ENCODE data around the gene ATP5F1D. TPM values are rescaled to one million over a fixed set of nuclear protein-coding genes. Genes with fewer than 3 reads are reported as not detected.
"Not testable (repeated sequence)": the region's sequence is repeated elsewhere in the genome, so short reads cannot be mapped to it uniquely, and the experiment has no call there.

ATP5F1D gene
- total RNA-seq, result 15.7 and 16.3 TPM in 2 replicates

DNA sequence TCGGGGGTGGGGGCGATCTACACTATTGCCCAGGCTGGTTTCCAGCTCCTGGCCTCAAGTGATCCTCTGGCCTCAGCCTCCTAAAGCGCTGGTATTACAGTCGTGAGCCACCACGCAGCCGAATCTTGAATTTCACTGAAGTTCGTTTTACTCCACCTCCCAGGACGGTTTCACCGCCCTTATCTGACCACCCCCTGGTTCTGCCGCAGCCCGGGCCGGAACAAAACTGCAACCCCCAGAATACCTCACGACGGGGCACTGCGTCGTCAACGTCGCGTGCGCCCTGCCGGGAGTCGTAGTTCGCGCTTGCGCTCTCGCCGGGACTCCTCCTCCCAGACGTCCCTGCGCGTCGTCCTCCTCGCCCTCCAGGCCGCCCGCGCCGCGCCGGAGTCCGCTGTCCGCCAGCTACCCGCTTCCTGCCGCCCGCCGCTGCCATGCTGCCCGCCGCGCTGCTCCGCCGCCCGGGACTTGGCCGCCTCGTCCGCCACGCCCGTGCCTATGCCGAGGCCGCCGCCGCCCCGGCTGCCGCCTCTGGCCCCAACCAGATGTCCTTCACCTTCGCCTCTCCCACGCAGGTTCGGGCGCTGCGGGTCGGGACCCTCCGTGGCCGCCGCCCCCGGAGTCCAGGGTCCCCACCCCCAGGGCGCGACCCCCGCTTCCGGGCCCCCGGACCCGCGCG lies at the start of gene ATP5F1D:
ATP5F1D (plus strand) TSS at position 335 of the 679 bp plus-strand sequence; CDS start at position 435, 100 bp downstream.
- peak; percentile 96 for DNase-seq (ENCODE audit: low read depth in 2 of 2)

DNA sequence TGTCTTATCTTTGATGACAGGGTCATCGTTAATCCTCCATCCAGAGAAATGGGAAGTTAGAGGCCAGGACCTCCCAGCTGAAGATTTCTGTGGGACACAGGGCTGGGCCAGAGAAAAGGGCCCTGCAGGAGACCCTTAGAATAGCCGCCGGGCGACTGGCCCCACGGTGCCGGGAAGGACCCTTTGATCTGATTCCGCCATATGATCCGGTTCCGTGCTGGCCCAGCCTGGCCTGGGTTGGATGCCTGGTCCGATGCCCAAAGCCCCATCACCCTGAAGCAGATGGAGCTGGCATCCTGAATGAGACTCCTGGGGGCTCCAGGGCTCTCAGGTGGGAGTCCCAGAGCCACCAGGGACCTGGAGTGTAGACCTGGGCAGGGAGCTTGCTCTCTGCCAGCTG lies 42.0 kb upstream of the ATP5F1D start:
- no peak for DNase-seq (ENCODE audit: low read depth in 2 of 2)

DNA sequence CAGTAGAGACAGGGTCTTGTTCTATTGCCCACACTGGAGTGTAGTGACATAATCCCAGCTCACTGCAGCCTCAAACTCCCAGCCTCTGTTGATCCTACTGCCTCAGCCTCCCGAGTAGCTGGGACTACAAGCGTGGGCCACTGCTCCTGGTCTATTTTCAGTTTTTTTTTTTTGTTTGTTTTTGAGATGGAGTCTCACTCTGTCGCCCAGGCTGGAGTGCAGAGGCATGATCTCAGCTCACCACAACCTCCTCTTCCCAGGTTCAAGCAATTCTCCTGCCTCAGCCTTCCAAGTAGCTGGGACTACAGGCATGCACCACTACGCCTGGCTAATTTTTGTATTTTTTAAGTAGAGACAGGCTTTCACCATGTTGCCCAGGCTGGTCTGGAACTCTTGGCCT lies 40.9 kb upstream of the ATP5F1D start:
- not testable (repeated sequence) for DNase-seq (ENCODE audit: low read depth in 2 of 2)

DNA sequence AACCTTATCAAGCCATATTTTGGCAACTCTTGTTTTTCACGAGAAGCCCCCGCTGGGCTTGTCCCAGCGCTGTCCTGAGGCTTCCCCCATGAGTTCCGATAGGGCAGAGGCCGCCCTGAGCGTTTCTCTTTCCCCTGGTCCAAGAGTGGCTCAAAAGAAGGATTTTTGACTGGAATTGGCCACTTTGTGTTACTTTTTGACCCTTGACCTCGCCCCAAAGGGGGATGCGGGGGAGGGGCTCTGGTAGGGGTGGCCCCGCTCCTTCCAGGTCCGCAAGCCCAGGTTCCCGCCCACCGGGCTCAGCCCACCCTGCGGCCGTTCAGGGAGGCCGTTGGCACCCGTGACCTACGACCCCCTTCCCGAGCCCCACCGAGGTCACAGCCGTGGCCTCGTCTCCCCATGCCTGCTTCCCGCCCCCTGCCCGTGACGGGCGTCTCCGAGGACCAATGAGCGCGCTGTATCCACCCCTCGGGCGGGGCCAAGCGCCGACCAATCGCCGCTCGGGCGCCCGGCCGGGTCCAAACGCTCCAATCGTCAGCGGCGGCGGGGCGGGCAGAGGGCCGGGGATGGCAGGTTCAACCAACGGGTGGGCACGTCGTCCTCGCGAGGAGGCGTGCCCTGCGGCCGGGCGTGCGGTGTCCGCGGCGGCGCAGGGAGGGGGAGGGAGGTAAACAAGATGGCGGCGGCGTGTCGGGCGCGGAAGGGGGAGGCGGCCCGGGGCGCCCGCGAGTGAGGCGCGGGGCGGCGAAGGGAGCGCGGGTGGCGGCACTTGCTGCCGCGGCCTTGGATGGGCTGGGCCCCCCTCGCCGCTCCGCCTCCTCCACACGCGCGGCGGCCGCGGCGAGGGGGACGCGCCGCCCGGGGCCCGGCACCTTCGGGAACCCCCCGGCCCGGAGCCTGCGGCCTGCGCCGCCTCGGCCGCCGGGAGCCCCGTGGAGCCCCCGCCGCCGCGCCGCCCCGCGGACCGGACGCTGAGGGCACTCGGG lies 36.1 kb upstream of the ATP5F1D start, which contains the start of gene STK11:
STK11 (plus strand) TSS at position 665 of the 986 bp plus-strand sequence. CDS start 1,136 bp downstream, outside the sequence.
- DNase-seq (ENCODE audit: low read depth in 2 of 2), result peak; percentile 98 to 99

GRCh38 chr19:1206150-1206863 lies 35.2 kb upstream of the ATP5F1D start:
- DNase-seq (ENCODE audit: low read depth in 2 of 2), result peak in 1 of 2 donors; percentile 12

DNA sequence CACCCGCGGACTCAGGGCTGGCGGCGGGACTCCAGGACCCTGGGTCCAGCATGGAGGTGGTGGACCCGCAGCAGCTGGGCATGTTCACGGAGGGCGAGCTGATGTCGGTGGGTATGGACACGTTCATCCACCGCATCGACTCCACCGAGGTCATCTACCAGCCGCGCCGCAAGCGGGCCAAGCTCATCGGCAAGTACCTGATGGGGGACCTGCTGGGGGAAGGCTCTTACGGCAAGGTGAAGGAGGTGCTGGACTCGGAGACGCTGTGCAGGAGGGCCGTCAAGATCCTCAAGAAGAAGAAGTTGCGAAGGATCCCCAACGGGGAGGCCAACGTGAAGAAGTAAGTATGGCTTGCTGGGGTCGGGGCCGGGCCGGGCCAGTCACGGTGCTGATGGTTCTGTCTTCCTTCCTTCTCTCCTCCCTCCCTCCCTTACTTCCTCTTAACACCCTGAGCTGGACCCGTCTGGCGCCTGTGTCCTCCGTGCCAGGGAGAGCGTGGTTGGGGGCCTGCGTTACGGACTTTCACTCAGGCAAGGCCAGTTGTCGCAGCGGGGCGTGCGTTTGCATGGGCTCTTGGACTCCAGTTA lies 34.6 kb upstream of the ATP5F1D start:
- peak; percentile 46 to 52 for DNase-seq (ENCODE audit: low read depth in 2 of 2)

- DNase-seq (ENCODE audit: low read depth in 2 of 2), result peak in 1 of 2 donors; percentile 23
These were observed 32.7 kb upstream of the ATP5F1D start for GRCh38 chr19:1208830-1209229.

DNA sequence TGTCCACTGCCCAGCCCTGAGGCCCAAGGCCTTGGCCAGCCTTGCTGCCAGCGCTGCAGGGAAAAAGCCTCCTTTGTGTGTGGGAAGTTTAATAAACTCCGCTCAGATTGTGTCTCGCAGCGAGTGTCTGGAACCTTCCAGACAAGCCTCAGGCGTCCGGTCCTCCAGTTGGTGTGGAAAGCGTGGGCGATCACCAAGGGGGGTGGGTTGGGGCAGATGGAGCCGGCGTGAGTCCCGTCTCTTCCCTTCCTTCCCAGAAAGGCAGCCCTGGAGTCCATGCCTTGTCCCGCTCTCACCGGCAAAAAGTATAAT lies 31.4 kb upstream of the ATP5F1D start:
- DNase-seq (ENCODE audit: low read depth in 2 of 2), result no peak

DNA sequence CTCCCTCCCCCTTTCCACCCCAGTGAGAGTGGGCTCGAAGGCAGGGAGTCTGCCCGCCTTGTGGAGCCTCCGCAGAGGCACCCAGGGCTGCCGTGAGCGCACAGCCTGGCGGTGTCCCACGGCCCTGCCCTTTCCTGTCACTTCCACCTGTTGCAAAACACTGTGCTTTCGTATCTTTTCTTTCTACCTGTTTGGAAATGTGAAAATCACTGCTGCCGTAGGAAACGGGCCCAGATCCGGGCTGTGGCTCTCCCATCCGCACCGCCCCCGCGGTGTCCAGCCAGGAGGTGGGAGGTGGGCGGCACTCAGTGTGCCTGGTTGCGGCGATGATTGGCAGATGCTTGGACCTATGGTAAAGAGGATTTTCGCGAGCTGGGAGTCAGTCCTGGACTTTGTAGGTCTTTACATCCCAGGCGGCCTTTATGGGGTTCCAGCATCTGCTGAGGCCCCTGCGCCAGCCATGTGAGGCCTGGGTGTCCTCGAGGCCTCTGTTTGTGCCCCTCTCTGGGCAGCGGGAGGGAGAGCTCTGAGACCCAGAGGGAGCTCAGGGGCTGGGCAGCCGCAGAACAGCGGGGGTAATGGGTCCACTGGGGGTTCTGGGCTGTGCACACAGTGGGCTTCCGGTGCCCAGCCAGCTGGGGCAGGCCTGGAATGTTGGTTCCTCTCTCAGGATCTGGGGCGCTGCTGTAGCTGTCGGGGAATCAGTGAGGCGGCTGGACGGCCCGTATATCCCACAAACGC lies 29.9 kb upstream of the ATP5F1D start:
- peak in 1 of 2 donors; percentile 97 for DNase-seq (ENCODE audit: low read depth in 2 of 2)

DNA sequence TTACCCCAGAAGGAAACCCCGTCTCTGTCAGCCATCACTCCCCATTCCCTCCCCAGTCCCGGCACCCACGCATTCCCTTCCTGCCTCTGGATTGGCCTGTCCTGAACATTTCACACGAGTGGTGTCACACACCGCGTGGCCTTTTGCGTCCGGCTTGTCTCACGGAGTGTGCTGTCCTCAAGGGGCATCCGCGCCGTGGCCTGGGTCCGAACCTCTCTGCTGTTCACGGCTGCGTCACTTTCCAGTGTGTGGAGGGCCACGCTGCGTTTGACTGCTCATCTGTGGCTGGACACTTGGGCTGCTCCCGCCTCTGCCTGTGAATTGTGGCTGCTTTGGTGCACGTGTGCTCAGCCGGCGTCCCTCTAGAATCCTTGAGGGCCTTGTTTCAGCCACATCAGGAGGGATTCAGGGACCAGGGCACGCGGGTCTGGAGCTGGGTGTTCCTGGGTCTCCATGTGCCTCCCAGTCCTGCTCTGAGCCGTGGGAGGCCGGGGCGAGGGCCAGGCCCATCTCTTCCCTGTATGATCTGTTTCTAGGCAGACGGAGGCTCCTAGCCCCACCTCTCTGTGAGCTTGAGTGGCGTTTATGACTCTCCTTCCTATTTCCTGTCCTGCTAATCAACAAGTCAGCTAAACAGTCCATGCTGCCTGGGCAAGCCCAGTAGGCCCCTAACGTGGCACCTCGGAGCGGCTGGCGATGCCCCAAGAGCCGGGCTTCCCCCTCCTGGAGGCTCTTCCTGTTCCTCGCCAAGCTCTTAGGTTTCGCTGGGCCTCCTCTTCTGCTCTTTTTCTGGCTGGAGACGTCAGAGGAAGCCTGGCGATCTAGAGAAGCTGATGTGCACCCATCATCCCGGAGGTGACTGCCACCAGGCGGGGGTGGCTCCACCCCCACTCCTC lies 27.9 kb upstream of the ATP5F1D start:
- DNase-seq (ENCODE audit: low read depth in 2 of 2), result peak; percentile 90 to 94

- no peak for DNase-seq (ENCODE audit: low read depth in 2 of 2)
These were observed 27.2 kb upstream of the ATP5F1D start for GRCh38 chr19:1214299-1214861.

DNA sequence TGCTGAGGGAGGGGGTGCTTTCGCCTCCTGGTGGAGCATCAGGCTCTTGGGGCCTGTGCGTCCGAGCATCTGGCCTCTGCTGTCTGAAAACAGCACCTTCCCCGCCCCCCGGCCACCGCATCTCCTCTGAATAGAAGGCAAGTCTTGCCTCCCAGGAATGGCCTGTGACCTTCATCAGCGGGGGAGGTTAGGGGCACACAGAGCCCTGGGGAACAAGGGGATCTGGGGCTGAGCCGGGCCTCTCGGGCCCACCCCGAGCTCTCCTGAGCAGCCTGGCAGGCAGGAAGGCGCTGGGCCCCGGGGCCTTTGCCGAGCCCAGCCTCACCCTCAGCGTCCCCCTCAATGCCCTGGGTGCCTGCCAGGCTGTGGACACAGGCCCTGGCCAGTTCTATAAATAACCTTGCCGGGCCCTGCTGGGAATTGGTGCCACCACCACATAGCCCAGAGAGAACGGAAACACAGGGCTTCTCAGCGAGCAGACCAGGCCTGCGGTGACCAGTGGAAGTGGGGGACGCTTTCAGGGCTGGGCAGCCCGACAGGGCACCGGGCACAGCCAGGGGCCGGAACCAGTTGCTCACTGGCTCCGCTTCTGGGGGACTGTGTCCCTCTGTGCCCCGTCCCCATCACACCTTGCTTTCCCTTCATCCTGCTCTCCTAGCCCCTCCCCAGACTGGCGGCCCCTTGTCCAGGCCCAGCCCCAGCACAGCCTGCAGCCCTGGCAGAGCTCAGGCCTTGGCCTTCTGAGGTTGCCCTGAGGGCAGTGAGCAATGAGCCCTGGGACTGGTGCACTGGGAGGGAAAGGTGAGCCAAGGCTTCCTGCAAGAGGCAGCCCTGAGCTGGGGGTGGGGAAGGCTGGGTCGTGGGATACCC lies 26.5 kb upstream of the ATP5F1D start:
- DNase-seq (ENCODE audit: low read depth in 2 of 2), result peak in 1 of 2 donors; percentile 46

- DNase-seq (ENCODE audit: low read depth in 2 of 2), result no peak
These were observed 24.8 kb upstream of the ATP5F1D start for GRCh38 chr19:1216756-1217155.

DNA sequence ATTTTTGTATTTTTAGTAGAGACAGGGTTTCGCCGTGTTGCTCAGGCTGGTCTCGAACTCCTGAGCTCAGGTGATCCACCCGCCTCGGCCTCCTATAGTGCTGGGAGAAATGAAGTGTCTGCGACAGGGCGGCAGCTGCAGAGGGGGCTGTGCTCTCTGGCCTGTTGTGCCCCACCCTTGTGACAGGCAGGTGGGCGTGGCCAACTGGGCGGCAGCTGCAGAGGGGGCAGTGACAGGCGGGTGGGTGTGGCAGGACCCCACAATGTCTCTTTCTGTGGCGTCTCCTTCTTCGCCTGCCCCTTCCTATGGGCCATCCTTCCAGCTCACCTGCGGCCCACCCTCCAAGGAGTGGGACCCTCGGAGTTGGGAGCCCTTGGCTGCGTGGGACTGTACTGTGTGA lies 24.2 kb upstream of the ATP5F1D start:
- no peak for DNase-seq (ENCODE audit: low read depth in 2 of 2)

DNA sequence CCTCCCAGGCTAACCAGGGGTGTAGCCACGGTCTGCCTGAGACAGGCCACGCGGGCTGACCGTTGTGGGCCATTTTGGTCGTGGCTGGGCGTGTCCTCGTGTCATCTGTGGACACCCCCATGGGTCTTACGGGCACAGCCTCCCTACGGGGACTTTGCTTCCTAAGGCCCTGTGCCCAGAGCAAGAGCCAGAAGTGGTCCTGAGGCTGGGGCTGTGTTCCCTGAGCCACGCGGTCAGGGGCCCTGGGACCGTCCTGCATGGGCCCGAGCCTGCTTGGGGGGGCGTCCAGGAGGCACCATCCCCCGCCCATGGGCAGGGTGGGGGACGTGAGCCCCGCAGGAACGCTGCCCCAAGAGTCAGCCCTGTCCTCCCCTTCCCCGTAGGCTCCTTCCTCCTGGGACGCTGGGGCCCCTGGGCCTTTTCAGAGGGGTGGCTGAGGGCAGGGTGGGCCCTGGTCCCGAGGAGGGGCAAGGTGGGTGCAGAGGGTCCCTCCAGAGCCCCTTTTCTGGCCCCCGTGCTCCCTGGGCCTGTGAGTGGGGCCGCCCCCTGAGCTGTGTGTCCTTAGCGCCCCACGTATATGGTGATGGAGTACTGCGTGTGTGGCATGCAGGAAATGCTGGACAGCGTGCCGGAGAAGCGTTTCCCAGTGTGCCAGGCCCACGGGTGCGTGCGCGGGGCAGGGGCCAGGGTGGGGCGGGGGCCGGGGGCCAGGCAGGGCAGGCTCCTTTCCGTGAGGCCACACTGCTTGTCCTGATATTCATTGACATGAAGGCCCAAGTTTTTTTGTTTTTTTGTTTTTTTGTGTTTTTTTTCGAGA lies 22.6 kb upstream of the ATP5F1D start:
- no peak for DNase-seq (ENCODE audit: low read depth in 2 of 2)

DNA sequence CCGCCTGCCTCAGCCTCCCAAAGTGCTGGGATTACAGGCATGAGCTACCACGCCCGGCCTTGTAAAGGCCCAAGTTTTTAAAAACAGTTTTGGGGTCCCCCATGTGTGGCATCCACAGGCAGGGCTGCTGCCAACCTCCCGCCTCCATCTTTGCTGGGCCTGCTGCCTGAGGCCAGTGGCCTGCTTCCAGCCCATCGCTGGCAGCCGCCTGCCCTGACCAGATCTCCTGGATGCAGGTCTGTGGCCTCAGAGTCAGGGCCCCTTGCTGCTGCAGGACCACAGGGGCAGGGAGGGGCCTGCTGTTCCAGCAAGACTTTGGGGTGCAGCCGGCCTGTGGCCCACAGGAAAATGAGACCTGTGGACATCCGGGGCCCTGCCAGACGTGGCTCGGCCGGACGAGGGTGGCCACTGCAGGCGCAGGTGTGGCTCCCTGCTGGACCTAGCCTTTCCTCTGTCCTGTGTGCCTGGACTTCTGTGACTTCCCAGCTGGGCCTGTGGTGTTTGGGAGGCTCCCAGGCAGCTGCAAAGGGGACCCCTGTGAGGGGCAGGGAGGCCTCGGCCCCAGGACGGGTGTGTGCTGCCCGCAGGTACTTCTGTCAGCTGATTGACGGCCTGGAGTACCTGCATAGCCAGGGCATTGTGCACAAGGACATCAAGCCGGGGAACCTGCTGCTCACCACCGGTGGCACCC lies 21.6 kb upstream of the ATP5F1D start:
- DNase-seq (ENCODE audit: low read depth in 2 of 2), result no peak

DNA sequence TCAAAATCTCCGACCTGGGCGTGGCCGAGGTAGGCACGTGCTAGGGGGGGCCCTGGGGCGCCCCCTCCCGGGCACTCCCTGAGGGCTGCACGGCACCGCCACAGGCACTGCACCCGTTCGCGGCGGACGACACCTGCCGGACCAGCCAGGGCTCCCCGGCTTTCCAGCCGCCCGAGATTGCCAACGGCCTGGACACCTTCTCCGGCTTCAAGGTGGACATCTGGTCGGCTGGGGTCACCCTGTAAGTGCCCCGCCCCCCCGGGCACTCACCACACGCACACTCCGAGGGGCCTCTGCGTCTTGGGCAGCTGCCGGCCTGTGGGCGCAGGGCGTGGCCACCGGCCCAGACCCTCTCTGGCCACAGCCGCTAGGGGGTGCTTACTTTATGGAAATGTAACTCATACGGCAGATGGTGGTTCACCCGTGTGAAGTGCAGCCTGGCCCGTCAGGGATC lies 21.0 kb upstream of the ATP5F1D start:
- DNase-seq (ENCODE audit: low read depth in 2 of 2), result no peak

Measured in lung microvascular endothelial cell (primary cell).